GM19328 (cell line): Measurements from ENCODE around the gene SLC22A13.
"Not testable (repeated sequence)": the region's sequence is repeated elsewhere in the genome, so short reads cannot be mapped to it uniquely, and the experiment has no call there.

Experiments used
- ATAC-seq: cut with Tn5 transposase; IDR thresholded peaks from one replicate; pipeline ENCODE4 v1.9.1; 2021; ENCODE audit warnings: mild to moderate bottlenecking, moderate library complexity; ENCODE audit not compliant: unreplicated experiment

SLC22A13 gene

GRCh38 chr3:38297537-38297936, 31.9 kb downstream of the SLC22A13 start:
- ATAC-seq, result no peak

GRCh38 chr3:38297947-38298711, 32.5 kb downstream of the SLC22A13 start:
- ATAC-seq, result no peak

- no peak for ATAC-seq
Measured at GRCh38 chr3:38306941-38307340, 41.3 kb downstream of the SLC22A13 start.

GRCh38 chr3:38307599-38307998, 42.0 kb downstream of the SLC22A13 start:
- ATAC-seq, result no peak

GRCh38 chr3:38308456-38308855, 42.8 kb downstream of the SLC22A13 start:
- ATAC-seq, result no peak

- ATAC-seq, result no peak
Measured at GRCh38 chr3:38311476-38311875, 45.9 kb downstream of the SLC22A13 start.

- ATAC-seq, result no peak
Measured at GRCh38 chr3:38311941-38312340, 46.3 kb downstream of the SLC22A13 start.

- ATAC-seq, result no peak
Measured at GRCh38 chr3:38312356-38312755, 46.7 kb downstream of the SLC22A13 start.

GRCh38 chr3:38313263-38313662, 47.7 kb downstream of the SLC22A13 start:
- ATAC-seq, result no peak

GRCh38 chr3:38313695-38314094, 48.1 kb downstream of the SLC22A13 start:
- no peak for ATAC-seq

GRCh38 chr3:38314112-38314763, 48.6 kb downstream of the SLC22A13 start:
- no peak for ATAC-seq

- no peak for ATAC-seq
Measured at GRCh38 chr3:38314764-38315487, 49.3 kb downstream of the SLC22A13 start.

- ATAC-seq, result no peak
Measured at GRCh38 chr3:38315488-38316230, 50.0 kb downstream of the SLC22A13 start.

- ATAC-seq, result no peak
Measured at GRCh38 chr3:38316356-38317191, 51.0 kb downstream of the SLC22A13 start.

- ATAC-seq, result no peak
Measured at GRCh38 chr3:38317192-38317759, 51.7 kb downstream of the SLC22A13 start.

GRCh38 chr3:38318766-38319671, 53.4 kb downstream of the SLC22A13 start:
- no peak for ATAC-seq

GRCh38 chr3:38320638-38321037, 55.0 kb downstream of the SLC22A13 start:
- not testable (repeated sequence) for ATAC-seq

GRCh38 chr3:38323060-38323459, 57.4 kb downstream of the SLC22A13 start:
- no peak for ATAC-seq

GRCh38 chr3:38325256-38325655, 59.6 kb downstream of the SLC22A13 start:
- no peak for ATAC-seq
